Loucy (cell line): ENCODE measurements around the gene MBD5.
"Not testable (repeated sequence)": the region's sequence is repeated elsewhere in the genome, so short reads cannot be mapped to it uniquely, and the experiment has no call there.

ENCODE experiments used
- H2AFZ ChIP-seq: fragments of 200-600 bp; sonication (generic); 2 replicates; pipeline ENCODE4 v1.6.0; 2016; ENCODE audit warnings: antibody characterized with exemption, mild to moderate bottlenecking, low read length, moderate library complexity
- H3F3A ChIP-seq: fragments of 200-600 bp; 2 replicates; pipeline ENCODE4 v1.6.0; 2016; ENCODE audit warnings: antibody characterized with exemption, low read depth, mild to moderate bottlenecking
- H3K27me3 ChIP-seq: fragments of 200-600 bp; sonication (generic); 2 replicates; pipeline ENCODE4 v1.6.1; 2014; ENCODE audit warnings: low read length, mild to moderate bottlenecking; ENCODE audit not compliant: insufficient read depth, poor library complexity, severe bottlenecking
- H3K36me3 ChIP-seq: fragments of 200-600 bp; sonication (generic); 2 replicates; pipeline ENCODE4 v1.6.1; 2016; ENCODE audit warnings: low read length; ENCODE audit not compliant: insufficient read depth
- H3K4me1 ChIP-seq: fragments of 200-600 bp; sonication (generic); 2 replicates; pipeline ENCODE4 v1.5.1; 2014; ENCODE audit warnings: low read length, mild to moderate bottlenecking; ENCODE audit not compliant: insufficient read depth, poor library complexity, severe bottlenecking
- H3K4me2 ChIP-seq: fragments of 200-600 bp; sonication (generic); 2 replicates; pipeline ENCODE4 v1.6.0; 2014; ENCODE audit warnings: antibody characterized with exemption, low read length, low read depth, mild to moderate bottlenecking; ENCODE audit not compliant: poor library complexity, severe bottlenecking
- H3K4me3 ChIP-seq: fragments of 200-600 bp; sonication (generic); 2 replicates; pipeline ENCODE4 v1.5.1; 2014; ENCODE audit warnings: low read length, mild to moderate bottlenecking, mixed read lengths; ENCODE audit not compliant: poor library complexity, severe bottlenecking
- H3K79me2 ChIP-seq: fragments of 200-600 bp; sonication (generic); 2 replicates; pipeline ENCODE4 v1.6.1; 2014; ENCODE audit warnings: low read length; ENCODE audit not compliant: insufficient read depth
- H3K9ac ChIP-seq: fragments of 200-600 bp; sonication (generic); 2 replicates; pipeline ENCODE4 v1.6.0; 2014; ENCODE audit warnings: mild to moderate bottlenecking, low read depth, low read length, moderate library complexity; ENCODE audit not compliant: poor library complexity, severe bottlenecking
- H3K9me2 ChIP-seq: fragments of 200-600 bp; sonication (generic); replicated peaks from 2 replicates; pipeline ENCODE4 v1.6.1; 2016; ENCODE audit warnings: low read depth, low read length, mixed read lengths
- H3K9me3 ChIP-seq: fragments of 200-600 bp; sonication (generic); 2 replicates; pipeline ENCODE4 v1.6.1; 2014; ENCODE audit warnings: mild to moderate bottlenecking, antibody characterized with exemption, low read length, low read depth; ENCODE audit not compliant: insufficient read depth
- H4K20me1 ChIP-seq: fragments of 200-600 bp; sonication (generic); 2 replicates; pipeline ENCODE4 v1.6.0; 2014; ENCODE audit warnings: antibody characterized with exemption, low read length, mild to moderate bottlenecking; ENCODE audit not compliant: insufficient read depth, poor library complexity, severe bottlenecking
- CTCF ChIP-seq: fragments of 200-600 bp; sonication (generic); conservative IDR thresholded peaks from 2 replicates; pipeline ENCODE4 v1.5.1; 2014; ENCODE audit warnings: mild to moderate bottlenecking, antibody characterized with exemption, low read length
- EZH2phosphoT487 ChIP-seq: fragments of 200-600 bp; IDR thresholded peaks from 2 replicates; pipeline ENCODE4 v1.6.1; 2018; ENCODE audit warnings: antibody characterized with exemption, mild to moderate bottlenecking, moderate library complexity, borderline replicate concordance

MBD5 gene

GRCh38 chr2:148007219-148007900 is 13.5 kb upstream of the MBD5 start:
- H3K4me2 ChIP-seq, result no peak overlapping the region
- H3K9me3 ChIP-seq, result no peaks in the 10 kb centered on the region
- peaks cover 89% of the 10 kb centered on the region for H3K79me2 ChIP-seq
- no peak overlapping the region for H3K4me3 ChIP-seq
- H3K36me3 ChIP-seq, result no peaks in the 10 kb centered on the region
- H3K9ac ChIP-seq, result no peak overlapping the region
- H3K9me2 ChIP-seq, result no peaks in the 10 kb centered on the region
- no peaks in the 10 kb centered on the region for H4K20me1 ChIP-seq
- H3K27me3 ChIP-seq, result no peaks in the 10 kb centered on the region
- TF ChIP-seq EZH2phosphoT487, result no peak
- TF ChIP-seq CTCF, result no peak
- no peak overlapping the region for H2AFZ ChIP-seq
- no peaks in the 10 kb centered on the region for H3F3A ChIP-seq
- H3K4me1 ChIP-seq, result peaks cover 6% of the 10 kb centered on the region

DNA sequence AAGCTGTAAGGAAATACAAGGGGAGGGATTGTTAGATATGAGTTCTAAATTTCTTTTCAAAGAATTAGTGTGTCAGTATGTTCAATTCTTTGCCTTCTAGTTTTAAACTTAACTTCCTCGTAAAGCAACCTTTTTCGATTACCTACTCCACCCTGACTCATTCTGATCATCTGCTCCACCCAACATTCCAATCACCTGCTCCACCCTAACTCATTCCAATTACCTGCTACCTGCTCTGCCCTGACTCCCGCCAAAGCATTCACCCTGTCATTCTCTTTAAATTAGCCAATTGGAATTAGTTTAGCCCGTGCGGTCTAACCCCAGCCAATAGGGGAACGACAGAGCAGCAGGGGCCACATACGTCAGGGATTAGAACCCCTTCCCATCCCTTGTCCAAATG is 12.5 kb upstream of the MBD5 start:
- H3K9ac ChIP-seq, H3K4me3 ChIP-seq, H3K27me3 ChIP-seq, H3K4me2 ChIP-seq, H3K36me3 ChIP-seq, H3K9me2 ChIP-seq, H3K9me3 ChIP-seq, H2AFZ ChIP-seq, H3K4me1 ChIP-seq, H4K20me1 ChIP-seq, H3F3A ChIP-seq: not testable (repeated sequence)
- peaks cover 92% of the 10 kb centered on the region for H3K79me2 ChIP-seq

DNA sequence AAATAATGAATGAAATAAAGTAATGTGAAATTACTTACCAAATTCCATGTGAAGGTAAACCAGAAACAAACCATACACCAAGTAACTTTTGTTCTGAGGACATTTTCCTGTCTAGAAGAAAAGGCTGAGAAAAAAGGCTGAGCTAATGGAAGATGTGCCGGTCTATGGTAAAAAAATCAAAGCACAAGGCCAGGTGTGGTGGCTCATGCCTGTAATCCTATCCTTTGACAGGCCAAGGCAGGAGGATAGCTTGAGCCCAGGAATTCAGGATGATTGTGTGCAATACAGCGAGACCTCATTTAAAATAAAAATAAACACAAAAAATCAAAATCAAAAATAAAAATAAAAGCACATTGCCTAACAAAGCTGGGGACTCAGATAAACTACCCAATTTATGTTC is 7.0 kb upstream of the MBD5 start:
- Histone ChIP-seq H3K27me3 (no peaks in the 10 kb centered on the region), H3K9me3 (no peaks in the 10 kb centered on the region), H3K9me2 (no peaks in the 10 kb centered on the region), H3K4me1 (peaks cover 29% of the 10 kb centered on the region), H3K4me2 (peak overlapping the region; percentile 43), H3F3A (no peaks in the 10 kb centered on the region), H3K9ac (no peak overlapping the region), H3K36me3 (no peaks in the 10 kb centered on the region), H2AFZ (no peak overlapping the region), H3K4me3 (no peak overlapping the region), H3K79me2 (peaks cover 94% of the 10 kb centered on the region), H4K20me1 (peaks cover 29% of the 10 kb centered on the region)
- no peak for TF ChIP-seq CTCF
- TF ChIP-seq EZH2phosphoT487, result no peak

GRCh38 chr2:148014616-148015015 is 6.3 kb upstream of the MBD5 start:
- peaks cover 31% of the 10 kb centered on the region for H3K4me1 ChIP-seq
- TF ChIP-seq CTCF (no peak), EZH2phosphoT487 (no peak)
- no peak overlapping the region for H2AFZ ChIP-seq
- no peaks in the 10 kb centered on the region for H3K9me2 ChIP-seq
- H3K4me2 ChIP-seq, result peak overlapping the region; percentile 43
- H3K79me2 ChIP-seq, result peaks cover 94% of the 10 kb centered on the region
- H3K9me3 ChIP-seq, result no peaks in the 10 kb centered on the region
- H3K27me3 ChIP-seq, result no peaks in the 10 kb centered on the region
- no peaks in the 10 kb centered on the region for H3F3A ChIP-seq
- H4K20me1 ChIP-seq, result peaks cover 32% of the 10 kb centered on the region
- no peaks in the 10 kb centered on the region for H3K36me3 ChIP-seq
- no peak overlapping the region for H3K4me3 ChIP-seq
- H3K9ac ChIP-seq, result no peak overlapping the region
